KG1 (cell line): ENCODE data around the gene NAA25.

ENCODE experiments used
- DNase-seq: peaks from one replicate; lab custom pipeline; 2025; lab: John Stamatoyannopoulos, UW

Gene NAA25

DNA sequence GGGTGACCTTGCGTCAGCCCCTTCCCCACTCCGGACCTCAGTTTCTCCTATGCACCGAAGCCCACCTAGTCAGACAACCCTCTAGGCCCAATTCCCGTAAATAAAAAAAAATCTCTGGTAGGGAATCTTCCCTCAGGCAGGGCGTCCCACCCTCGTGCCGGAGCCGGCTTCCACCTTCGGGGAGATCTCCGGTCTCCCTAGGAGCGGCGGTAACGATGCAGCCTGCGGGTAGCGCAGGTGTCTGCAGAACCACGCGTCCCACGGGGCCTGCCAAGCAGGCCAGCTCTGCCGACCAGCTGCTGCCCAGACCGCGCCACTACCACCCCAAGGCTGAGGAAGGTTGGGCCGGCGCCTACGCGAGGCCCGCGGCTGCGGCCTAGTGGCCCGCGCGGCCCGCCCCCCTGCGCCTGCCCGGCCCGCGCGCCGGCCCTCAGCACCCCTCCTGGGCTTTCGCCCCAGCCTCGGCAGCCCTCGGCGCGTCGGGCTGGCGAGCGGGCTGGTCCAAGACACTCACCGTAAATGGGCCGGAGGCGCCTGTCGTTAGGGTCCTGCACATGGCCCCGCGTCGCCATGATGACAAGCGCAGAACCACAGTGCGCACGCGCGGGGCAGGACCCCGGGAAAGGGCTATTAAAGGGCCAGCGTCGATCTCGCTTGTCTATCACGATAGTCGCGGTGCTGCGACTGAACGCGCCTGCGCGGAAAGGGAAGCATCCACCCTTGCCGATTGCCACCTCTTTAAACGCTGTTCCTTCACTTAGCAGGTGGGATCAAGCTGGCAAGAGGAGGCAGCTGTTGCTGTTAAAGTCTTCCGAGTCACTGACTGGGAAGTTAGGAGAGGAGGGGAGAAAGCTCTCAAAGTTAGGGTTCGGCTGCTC, at the start of gene NAA25:
TSS of gene NAA25 (minus strand) at position 582 of the 878 bp plus-strand sequence. CDS start at position 572, 10 bp downstream.
- peak; percentile 93 for DNase-seq

DNA sequence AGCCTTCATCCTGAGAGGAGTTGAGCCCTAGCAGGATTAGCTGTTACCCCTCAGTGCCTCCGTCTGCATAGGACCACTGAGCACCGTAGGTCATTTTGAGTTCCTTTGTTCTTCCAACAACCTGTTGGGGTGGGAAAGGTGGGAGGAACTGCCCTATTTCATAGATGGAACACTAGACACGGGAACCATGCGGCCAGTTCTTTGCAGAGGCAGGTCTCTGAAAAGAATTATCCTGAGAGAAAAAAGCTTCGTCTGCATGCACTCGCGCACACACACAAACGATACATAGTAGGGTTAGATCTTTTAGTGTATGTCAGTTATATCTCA, 45.3 kb upstream of the NAA25 start:
- no peak for DNase-seq

DNA sequence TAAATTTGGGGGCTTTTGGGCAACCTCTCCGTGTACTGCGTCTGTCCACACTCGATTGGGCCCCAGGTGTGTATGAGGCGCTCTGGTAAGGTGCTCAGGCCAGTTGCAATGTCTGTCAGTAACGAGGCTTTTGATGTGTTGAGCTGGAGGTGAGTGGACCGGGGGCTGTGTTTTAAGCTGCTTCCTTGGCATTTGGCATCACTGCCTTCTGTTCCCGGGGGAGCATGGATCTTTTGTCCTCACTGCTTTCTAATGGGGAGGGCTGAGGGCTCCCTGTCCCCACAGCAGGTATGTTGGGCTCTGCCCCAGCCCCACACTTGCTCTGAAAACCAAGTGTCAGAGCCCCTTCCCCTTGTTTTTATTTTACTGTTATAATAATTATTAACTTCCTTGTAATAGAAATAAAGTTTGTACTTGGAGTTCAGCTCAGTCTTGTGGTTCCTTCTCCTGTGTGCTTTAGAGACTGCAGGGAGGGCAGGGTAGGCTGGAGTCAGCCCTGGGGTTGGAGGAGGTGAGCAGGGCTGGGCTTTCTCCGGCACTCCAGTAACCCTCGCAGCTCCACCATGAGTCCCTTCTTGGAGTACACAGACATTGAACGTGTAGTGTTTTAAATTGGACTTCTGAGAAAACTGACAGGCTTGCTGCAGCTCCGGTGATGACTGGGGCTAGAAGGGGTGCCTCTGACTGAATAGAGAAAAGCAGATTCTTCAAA, 44.8 kb upstream of the NAA25 start:
- no peak for DNase-seq

DNA sequence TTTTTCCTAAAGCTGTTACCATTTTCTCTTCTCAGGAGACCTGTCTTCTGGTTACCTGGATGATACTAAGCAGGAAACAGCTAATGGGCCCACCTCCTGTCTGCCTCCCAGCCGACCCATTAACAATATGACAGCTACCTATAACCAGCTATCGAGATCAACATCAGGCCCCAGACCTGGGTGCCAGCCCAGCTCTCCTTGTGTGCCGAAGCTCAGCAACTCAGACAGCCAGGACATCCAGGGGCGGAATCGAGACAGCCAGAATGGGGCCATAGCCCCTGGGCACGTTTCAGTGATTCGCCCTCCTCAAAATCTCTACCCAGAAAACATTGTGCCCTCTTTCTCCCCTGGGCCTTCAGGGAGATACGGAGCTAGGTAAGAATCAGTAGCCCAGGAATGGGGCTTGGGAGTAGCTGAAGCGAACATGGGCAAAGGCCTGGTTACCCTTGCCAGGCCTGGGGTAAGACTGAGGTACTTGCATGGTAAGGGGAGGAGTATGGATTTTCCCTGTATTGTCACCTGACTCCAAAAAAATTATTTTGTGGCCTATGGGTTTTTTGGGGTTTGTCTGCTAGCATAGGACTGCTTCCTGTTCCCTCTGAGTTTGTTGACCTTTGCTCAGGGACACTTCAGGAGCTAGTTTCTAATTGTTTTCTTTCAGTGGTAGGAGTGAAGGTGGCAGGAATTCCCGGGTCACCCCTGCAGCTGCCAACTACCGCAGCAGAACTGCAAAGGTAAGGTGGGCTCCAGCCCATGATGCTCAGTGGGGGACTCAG, 43.4 kb upstream of the NAA25 start:
- no peak for DNase-seq

DNA sequence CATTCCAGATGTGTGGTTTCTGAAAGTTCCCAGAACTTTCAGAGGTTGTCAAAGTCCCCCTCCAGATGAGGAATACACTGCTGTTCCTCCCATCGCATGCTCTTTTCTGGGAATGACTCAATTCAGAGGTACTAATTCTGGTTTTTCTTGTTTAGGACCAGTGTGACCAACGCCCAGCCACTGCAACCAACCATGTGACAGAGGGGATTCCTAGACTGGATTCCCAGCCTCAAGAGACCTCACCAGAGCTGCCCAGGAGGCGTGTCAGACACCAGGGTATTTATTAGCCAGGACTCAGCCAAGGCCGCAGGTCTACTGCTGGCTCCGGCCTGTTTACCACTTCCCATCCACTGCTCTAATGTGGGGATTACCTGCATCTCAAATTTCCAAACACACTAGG, 41.0 kb upstream of the NAA25 start:
- no peak for DNase-seq

DNA sequence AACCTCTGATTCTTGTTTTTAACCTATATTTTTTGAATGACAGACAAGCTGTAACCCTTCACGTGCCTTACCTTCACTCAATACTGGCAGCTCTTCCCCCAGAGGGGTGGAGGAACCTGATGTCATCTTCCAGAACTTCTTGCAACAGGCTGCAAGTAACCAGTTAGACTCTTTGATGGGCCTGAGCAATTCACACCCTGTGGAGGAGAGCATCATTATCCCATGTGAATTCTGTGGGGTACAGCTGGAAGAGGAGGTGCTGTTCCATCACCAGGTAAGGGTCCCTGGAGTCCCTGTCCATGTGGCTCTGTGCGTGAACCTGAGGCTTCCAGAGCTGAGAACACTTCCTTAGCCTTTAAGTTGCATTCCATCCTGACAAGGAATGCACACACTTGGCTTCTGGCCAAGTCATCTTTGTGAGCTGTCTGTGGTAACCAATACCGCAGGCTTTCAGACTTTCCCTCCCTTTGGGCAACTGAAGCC, 39.5 kb upstream of the NAA25 start:
- DNase-seq: no peak

DNA sequence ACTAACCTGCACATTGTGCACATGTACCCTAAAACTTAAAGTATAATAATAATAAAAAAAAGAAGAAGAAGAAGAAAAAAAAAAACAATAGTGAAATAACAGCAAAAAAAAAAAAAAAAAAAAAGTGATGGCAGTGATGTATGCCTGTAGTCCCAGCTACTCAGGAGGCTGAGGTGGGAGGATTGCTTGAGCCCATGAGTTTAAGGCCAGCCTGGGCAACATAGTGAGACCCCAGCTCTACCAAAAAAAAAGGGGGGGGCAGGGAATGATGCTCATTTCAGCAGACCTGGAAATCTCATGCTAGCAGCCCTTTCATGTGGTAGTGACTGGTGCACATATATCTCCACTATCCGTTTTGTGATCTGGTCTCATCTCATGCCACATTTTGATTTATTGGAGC, 37.5 kb upstream of the NAA25 start:
- no peak for DNase-seq

DNA sequence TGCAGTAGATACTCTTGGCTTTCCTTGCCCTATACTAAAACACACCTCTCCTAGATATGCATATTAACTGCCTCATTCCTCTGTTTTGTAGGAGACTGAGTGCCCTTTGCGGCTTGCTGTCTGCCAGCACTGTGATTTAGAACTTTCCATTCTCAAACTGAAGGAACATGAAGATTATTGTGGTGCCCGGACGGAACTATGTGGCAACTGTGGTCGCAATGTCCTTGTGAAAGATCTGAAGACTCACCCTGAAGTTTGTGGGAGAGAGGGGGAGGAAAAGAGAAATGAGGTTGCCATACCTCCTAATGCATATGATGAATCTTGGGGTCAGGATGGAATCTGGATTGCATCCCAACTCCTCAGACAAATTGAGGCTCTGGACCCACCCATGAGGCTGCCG, 32.1 kb upstream of the NAA25 start:
- no peak for DNase-seq

DNA sequence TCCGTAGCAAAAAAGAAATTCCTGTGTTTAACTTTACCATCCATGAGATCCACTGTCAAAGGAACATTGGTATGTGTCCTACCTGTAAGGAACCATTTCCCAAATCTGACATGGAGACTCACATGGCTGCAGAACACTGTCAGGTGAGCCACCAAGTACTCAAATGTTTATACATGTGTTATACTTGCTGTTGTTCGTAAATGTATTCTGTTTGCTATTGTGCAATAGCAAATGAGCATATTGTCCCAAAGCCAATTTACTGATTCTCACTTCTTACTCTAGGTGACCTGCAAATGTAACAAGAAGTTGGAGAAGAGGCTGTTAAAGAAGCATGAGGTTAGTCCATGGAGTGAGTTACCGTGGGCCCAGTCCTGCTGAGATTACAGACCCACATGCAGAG, 26.1 kb upstream of the NAA25 start:
- no peak for DNase-seq

DNA sequence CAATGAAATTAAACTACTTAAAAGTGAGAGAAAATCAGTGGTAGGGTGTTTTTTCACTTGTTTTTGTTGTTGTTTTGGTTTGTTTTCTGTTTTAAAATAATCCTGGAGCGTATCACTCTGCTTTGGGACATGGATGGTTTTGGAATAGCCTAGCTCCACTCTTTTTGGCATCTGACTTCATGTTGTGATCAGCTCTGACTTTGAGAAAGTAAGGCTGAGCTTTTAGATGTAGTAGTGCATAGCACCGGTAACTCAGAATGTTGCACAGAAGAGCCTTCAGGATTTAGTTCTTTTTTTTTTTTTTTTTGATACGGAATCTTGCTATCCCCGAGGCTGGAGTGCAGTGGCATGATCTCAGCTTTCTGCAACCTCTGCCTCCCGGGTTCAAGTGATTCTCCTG, 24.8 kb upstream of the NAA25 start:
- DNase-seq: no peak

DNA sequence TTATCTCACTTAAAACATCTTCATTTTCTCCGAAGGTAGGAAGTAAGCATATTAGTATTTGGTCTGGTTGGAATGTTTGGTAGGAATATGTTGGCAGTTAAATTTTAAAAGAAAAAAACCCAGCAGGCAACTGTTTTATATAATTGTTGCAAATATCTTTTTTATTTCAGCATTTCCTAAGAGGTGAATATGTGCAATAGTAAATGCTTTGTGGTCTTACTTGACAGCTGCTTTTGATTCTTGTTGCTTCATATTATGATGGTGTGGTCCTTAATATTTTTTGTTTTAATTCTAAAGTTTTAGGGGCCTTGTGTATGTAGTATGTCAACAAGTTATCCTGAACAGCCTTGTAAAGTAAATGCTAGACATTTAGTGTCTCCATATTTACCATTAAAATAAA, 23.1 kb upstream of the NAA25 start:
- no peak for DNase-seq

DNA sequence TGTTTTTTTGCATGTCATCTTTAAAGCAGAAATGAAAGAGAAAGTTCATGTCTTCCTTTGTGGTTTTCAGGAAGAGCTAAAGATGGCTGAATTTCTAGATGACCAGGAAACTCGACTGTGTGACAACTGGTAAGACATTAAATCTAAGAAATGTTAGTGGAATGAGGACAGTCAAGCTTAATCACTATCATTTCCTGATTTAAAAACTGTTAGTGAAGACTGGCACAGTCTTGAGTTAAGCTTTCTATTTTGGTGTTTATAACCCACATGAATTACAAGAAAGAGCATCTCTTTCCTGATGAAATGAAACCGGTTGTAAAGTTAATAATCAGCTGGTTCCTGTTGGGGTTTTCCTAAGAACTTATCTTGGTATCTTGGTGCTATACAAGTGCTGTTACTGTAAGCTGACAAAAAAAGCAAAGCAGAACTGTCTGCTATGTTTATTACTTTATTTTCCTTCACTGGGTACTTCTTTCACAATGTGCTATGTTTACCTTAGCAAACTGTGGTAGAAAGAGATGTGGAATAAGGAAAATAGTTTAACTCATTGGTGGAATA, 21.9 kb upstream of the NAA25 start:
- peak; percentile 37 for DNase-seq

DNA sequence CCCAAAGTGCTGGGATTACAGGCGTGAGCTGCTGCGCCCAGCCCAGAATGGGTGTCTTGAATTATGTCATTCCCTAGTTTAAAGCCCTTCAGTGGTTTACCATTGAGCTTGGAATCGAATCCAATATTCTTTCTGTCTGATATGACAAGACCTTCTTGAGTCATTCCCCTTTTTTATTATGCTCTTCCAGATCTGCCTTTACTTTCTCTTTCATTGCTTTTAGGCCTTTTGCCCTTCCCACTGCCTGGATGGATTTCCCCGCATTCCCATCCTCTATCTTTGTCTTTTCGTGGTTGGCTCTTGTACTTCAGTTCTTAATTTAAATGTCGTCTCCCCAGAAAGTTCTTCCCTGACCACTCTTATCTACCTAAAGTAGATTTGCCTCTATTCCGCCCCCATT, 18.3 kb upstream of the NAA25 start:
- no peak for DNase-seq

DNA sequence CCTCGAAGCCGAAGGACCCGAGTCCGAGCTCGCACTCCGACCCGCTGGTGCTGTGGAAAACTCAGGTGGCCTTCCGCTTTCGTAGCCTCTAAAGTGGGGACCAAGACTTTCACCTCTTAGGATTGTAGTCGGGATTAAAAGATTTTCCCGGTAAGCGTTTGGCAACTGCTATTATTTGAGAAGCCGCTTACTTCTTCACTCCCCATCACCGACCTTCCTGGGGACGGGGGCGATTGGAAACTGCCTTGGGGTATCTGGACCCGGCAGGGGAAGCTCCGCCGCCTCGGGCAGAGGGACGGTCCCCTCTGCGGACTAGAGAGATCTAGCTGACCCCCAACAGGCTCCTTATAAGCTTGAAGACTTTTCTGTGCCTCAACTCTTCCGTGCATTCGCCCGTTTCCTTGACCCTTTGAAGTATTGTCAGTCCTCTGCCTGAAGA, 17.4 kb upstream of the NAA25 start:
- DNase-seq: no peak

DNA sequence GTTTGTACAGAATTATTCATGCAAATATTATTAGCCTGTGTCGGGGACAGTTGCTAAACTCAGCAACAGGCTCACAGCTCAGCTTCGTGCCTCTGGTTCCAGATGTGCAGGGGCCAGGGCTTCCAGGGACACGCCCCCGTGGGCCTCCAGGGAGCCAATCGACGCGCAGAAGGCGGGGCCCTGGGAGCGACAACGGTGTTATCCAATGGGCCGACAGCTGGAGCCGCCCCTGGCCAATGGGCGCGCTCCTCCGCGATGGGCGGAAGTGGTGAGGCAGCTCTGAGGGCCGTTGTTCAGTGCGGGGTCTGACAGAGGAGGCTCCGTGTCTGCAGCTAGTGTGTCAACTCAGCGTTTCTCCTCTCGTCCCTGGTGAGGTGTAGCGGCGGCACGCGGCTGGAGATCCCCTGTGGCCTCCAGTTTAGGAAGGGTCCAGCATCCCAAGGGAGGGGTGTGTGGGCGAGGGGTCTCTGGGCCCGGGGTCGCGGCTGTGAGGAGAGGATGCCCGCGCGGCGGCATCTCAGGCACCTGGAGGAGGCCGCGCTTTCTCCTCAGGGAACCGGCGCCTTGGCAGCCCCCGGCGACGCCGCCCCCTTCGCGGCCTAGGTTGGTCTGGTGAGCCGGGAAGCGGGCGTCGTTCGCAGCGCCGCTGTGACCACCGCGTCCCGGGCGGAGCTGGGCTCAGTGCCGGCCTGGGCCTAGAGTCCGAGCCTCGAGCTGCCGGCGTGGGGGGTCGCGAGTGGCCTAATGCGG, 16.8 kb upstream of the NAA25 start, which contains the start of gene TRAFD1:
TSS of gene TRAFD1 (plus strand) at position 311 of the 750 bp plus-strand sequence. CDS start 4,963 bp downstream, outside the sequence.
- DNase-seq: peak; percentile 91

DNA sequence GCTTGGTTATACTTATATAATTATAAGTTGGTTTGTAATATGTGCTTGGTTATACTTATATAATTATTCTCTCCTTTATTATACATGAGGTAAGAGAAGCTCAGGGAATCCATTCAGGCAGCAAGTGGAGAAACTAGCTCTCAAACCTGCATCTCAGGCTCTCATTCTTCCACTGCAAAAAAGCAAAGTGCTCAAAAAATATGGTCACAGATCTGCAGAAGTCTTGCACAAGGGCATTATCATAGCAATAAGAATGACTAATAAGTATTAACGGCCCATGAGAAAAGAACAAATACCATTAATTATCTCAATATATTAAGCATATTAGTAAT, 16.3 kb upstream of the NAA25 start:
- no peak for DNase-seq

DNA sequence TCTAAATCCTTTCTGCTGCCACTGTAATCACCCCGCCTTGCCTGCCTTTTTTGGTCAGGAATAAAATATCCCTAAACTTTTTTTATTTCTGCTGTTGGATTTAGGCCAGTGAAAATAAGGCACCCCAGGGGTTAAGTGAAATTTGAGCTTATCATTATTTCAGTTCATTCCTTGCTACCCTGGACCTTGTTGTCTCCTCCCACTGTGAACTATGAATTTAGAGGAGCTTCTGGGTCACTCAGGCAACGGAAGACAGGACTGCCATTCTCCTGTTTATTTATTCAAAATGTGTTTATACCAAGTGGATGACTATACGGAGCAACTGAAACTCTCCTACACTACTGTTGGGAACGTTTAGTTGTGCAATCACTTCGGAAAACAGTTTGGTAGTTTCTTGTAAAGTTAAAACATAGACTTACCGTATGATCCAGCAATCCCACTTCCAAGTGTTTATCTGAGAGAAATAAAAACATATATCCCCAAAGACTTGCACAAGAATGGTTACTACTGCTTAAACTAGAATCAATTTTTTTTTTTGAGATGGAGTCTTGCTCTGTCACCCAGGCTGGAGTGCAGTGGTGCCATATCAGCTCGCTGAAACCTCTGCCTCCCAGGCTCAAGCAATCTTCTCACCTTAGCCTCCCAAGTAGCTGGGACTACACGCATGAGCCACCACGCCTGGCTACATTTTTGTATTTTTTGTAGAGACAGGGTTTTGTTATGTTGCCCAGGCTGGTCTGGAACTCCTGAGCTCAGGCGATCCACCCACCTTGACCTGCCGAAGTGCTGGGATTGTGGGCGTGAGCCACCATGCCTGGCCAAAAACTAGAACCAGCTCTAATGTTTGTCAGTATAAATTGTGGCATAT, 14.5 kb upstream of the NAA25 start:
- DNase-seq: no peak

DNA sequence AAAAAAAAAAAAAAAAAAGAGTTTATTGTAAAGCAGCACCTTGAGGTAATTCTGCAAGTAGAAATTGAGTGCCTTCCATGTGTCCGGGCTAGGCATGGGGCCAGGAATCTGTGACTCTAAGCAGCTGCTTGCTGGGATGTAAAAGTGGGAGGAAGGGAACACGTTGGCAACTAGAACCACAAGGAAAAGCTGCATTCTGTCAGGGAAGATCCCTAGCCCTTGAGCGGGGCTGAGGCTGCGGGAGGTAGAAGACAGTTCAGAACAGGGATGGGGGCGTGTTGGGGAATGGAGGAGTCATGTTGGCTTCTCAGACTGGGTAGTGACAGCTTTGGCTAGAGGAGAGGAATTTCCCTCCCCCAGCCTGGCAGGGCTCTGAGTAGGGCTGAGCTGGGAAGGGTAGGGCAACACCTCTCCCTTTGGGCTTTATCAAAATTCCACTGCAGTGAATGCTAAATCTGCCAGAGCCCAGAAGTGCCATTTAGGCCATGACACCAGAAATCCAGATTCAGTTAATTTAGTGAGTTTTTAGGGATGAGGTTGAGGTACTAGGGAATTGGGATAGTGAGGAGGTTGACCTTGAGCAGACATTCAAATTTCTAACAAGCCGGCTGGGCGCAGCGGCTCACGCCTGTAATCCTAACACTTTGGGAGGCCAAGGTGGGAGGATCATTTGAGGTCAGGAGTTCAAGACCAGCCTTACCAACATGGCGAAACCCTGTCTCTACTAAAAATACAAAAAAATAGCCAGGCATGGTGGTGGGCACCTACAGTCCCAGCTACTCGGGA, 13.4 kb upstream of the NAA25 start:
- no peak for DNase-seq

DNA sequence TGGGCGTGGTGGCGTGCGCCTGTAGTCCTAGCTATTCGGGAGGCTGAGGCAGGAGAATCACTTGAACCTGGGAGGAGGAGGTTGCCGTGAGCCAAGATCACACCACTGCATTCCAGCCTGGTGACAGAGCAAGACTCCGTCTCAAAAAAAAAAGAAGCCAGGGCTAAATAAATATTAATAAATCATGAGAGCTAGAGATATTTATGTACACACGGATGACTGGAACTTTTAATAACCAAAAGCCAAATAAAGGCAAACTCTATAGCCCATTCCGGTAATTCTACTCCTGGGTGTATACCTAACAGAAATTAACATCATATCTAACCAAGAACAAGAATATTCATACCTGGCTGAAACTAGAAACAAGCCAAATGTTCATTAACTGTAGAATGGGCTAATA, 9.1 kb upstream of the NAA25 start:
- DNase-seq: no peak
